Suppressor macrophage (primary cell): ENCODE measurements around the gene GZMM.

Experiments used
- DNase-seq, 4 experiments: peaks; one replicate each; pipeline ENCODE4 v3.0.0-alpha.2; 2020 to 2022

GZMM gene

DNA sequence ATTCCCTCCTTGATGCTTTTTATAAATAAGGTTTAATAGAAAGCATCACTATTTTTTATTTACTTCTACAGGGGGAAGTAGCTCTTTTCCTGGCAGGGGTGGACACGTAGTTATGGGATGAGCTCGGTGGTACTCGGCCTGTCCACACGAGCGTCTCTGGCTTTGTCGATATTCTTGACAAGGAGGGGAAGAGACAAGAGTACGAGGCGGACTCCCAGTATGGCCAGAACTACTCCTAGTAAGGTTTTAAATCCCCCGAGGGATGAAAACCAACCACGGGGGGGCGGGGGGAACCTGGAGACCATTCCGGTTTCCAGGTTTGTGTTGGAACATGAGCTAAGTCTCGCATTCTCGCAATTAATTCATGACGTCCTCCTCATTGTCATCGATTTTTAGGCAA lies 23.0 kb downstream of the GZMM start:
- DNase-seq, result peak in 1 of 4 experiments; percentile 1

DNA sequence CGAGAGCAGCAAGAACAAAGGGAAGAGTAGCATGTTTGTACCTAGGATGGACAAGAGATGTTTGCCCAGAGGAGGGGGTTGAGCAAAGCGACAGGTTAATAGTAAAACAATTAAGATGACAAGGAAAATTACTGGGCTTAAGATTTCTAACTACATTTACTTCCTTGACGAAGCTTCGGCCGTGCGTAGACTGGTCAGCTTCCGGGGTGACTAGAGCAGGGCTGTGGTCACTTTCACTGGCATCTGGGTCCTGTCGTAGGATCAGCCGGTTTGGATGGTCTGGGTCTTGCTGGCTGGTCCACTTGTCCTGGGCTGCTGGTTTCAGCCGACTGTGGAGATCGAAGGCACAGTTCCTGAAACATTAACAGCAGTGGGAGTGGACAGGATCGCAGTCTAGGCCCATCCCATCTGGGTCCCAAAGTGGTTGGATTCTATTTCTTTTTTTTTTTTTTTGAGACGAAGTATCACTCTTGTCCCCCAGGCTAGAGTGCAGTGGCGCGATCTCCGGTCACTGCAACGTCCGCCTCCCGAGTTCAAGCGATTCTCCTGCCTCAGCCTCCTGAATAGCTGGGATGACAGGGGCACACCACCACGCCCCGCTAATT lies 23.5 kb downstream of the GZMM start:
- DNase-seq, result peak in 2 of 4 experiments; percentile 34 to 45

DNA sequence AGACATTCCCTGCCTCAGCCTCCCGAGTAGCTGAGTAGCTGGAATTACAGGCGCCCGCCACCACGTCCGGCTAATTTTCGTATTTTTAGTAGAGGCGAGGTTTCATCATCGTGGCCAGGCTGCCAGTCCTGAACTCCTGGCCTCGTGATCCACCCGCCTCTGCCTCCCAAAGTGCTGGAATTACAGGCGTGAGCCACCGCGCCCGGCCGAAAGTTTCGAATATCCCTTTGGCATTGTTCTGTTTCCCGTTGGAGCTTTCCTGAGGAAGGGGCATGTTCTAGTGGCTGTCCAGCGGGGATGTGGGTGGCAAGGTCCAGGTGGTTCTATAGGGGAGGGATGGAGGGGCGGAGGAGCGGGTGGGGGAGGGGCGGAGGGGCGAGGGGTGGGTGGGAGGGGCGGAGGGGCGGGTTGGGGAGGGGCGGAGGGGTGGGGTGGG lies 26.4 kb downstream of the GZMM start:
- peak in 3 of 4 experiments; percentile 30 to 52 (median 42) for DNase-seq

DNA sequence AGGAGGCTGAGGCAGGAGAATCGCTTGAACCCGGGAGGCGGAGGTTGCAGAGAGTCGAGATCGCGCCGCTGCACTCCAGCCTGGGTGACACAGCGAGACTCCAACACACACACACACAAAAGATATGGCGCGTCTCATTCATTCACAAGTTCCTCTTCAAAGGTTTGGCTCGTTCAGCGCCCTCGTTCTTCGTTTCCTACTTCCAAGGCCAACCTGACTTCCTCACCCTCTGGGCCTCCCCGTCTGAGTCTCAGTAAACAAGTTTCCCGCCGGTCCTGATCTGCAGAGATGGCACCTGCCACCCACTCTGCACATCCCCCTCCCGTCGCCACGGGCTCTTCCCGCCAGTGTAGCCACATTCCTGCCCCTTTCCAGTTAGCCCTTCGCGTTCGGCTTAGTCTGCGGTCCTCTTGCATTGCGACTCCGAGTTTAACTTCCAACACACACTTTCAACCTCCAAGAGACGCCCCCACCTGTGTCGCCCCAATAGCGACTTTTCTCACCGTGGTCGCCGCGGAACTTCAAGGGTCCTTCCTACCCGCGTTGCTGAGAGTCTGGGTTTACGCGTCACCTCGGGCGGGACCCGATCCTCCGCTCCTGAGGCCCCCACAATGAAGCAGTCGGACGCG lies 27.2 kb downstream of the GZMM start:
- peak; percentile 75 to 85 (median 84) for DNase-seq

DNA sequence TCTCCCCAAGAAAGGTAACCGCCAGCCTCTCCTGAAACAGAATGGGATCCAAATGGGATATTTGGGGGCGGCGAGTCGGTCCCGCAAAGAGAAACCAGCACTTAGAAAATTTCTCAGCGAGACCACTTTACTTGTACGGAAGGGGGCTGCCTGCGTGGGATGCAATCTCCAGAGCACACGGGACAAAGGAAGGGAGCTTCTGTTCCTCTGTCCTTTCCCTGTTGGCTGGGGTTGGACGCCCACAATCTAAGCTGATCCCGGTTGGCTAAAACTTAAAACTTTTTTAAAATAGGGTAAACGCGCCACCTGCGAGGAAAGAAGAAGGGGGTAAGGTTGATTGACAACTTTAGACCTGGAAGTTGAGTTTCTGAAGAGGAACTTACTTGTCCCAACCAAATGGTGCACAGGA lies 27.7 kb downstream of the GZMM start:
- peak in 3 of 4 experiments; percentile 52 to 57 (median 55) for DNase-seq

DNA sequence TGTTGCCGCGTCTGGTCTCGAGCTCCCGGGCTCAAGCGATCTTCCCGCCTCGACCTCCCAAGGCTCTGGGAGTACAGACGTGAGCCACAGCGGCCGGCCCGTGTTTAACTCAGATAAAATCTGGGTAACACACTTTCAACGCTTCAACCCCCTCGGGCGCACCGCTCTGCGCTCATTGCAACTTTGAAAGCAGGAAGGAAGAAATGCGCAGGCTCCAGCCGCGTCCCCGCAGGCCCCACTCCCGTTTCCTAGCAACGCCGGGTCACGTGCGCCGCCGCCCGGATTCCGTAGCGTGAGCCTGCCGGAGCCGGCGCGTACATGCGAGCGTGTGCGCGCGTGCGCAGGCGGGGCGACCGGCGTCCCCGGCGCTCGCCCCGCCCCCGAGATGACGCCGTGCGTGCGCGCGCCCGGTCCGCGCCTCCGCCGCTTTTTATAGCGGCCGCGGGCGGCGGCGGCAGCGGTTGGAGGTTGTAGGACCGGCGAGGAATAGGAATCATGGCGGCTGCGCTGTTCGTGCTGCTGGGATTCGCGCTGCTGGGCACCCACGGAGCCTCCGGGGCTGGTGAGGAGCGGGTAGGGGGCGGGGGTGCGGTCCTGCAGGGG lies 28.4 kb downstream of the GZMM start, which contains the start of gene BSG:
Gene BSG, plus strand, starts transcription at position 457 of the 603 bp plus-strand sequence. Its CDS starts 39 bp downstream, at position 496.
- DNase-seq, result peak; percentile 99 to 100 (median 100)

DNA sequence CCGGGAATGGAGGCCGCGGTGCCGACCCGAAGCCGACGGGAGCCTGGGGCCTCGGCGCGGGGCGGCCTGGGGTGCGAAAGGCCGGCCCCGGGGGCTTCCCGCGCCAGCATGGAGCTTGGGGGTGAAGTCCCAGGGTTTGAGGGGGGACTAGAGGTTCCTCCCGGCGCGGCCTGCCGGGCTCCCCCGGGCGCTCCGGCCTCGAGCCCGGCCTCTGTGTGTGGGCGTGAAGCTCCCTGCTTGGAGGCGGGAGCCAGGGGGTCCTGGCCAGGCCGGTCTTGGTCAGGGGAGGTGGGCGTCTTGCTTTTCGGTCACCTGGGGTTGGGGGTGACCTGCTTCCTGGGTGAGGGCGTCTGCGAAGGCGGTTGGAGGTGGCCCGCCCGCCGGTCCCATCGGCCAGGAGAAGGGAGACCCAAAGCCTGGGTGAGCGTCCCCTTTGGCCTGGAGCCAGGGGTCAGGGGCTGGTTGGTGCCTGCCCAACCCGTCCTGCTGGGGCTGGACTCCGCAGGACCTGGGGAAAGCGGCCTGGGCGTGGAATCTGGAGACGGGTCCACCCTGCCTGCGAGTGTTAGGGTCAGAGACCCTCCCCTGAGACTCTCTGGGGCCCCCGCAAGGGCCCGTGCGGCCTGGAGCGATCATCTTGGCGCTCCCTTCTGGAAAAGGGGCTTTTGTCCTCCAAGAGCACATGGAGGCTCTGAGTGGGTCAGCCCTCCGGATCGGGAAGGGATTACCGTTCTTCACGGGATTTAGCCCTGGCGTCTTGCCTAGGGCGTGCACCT lies 29.1 kb downstream of the GZMM start:
- peak; percentile 39 to 65 (median 57) for DNase-seq

DNA sequence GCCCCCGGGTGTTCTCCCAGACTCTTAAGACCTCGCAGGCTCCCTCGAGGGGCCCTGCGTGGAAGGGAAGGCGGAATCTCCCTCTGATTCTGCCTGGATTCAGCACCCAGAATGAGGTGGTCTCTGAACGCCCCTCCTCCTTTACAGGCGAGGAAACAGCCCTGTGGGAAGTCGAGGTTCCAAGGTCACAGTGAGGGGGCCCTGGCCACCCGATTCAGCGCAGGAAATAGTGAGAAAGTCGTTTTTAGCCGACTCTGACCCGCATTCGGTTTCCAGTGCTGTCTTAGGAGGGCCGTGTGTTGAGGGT lies 29.6 kb downstream of the GZMM start:
- DNase-seq, result no peak

DNA sequence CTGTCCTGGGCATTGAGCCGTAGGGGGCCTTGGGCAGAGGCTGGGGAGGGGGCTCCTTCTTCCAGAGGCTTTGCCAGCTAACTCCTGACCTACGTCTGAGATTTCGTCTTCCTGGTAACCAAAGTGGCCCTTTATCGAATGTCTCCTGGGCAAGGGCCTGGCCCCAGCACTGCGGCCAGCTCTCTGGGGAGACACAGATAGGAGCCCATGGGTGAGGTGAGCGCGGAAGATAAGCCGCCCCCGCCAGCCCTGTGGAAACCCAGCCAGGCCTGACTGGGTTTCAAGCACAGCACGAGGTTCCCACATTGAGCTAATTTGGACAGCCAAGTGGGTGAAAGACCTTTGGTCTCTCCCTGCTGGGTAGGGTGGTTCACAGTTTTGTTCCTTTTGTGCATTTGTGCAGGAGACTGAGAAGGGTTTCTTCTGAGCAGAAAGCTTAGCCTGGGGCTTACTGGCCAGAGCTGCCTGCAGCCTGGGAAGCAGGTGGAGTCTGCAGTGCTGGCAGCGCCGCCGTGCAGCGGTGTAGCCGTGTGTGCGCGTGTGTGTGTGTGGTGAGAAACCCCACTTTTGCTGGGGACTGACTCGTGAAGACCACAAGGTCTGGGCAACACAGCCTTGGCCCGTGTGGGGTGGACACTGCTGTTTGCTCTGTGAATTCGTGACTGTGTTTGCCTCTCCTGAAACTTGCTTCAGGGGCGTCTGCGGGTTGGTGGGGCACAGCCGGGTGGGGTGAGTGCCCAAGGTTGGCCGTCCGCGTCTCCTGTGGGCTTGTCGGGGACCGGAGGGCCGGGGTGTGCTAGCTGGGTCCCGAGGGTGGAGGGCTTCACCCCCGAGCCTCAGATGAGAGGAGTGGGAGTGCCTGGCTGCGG lies 31.0 kb downstream of the GZMM start:
- DNase-seq, result peak in 1 of 4 experiments; percentile 20

DNA sequence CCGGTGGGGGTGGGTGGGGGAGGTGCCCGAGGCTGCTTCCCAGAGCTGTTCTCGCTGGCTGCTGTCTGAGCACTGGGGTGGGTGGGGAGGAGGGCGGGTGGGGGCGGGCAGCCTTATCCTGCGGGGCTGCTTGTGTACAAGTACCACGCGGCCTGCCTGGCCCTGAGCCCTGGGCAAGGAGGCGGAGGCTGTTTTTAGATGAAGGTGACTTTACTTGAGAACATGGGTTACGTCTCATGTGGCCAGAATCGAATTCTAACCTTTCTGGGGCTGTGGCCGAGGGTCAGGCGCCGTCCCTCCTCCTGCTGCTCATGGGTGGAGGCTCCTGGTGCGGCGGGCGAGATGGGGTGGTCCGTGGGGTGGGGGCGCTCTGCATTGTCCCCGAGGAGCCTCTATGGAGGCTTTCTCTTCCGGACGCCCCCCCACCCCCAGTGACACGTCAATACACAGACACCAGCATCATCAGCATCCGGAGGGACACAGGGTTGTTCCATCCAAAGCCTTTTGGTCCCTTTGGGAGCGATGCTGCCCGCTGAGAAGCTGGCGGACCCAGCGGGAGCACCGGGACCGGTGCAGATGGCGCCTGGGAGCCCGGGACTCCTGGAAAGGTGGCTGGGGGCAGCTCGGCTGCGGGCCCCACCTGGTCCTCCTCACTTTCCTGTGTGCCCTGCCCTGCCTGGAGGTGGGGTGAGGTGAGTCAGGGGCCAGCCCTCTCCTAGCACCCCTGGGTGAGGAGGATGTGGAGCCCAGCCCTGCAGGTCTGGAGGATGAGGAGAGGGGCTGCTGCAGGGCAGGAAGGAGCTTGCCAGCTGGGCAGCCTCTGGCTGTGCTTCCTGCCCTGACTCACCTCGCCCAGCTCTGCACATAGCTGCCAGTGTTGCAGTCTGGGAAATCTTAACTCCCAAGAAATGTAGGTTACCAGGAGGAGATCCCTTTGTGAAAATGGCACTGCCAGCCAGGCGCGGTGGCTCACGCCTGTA lies 32.0 kb downstream of the GZMM start:
- DNase-seq, result no peak

DNA sequence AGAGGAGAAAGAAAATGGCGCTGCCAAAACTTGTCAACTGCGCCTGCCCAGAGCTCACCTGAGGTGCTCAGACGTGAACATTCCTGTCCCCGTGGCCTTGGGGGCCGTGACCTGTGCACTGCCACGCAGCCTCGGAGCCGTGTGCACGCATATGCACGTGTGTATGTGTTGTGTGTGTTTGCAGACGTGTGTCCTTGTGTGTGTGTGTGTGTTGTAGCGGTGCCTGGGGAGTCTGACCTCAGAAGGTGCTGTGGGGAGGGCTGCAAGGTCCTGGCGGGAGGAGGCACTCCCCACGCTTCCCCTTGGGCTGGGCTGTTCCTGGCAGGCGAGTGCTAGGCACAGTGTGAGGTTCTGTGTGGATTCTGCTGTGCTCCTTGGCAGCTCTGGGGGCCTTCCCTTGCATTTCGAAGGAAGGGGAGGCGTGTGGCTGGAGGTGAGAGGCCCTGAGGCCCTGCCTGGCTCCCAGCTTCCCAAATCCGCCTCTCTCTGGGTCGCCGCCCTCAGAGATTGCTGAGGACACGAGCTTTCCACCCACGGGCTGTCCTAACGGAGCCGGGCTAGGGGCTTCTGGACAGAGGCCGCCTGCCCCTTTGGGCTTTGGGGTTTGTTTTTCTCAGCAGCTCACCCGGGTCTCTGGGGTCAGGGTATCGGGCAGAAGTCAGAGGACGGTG lies 33.0 kb downstream of the GZMM start:
- no peak for DNase-seq

DNA sequence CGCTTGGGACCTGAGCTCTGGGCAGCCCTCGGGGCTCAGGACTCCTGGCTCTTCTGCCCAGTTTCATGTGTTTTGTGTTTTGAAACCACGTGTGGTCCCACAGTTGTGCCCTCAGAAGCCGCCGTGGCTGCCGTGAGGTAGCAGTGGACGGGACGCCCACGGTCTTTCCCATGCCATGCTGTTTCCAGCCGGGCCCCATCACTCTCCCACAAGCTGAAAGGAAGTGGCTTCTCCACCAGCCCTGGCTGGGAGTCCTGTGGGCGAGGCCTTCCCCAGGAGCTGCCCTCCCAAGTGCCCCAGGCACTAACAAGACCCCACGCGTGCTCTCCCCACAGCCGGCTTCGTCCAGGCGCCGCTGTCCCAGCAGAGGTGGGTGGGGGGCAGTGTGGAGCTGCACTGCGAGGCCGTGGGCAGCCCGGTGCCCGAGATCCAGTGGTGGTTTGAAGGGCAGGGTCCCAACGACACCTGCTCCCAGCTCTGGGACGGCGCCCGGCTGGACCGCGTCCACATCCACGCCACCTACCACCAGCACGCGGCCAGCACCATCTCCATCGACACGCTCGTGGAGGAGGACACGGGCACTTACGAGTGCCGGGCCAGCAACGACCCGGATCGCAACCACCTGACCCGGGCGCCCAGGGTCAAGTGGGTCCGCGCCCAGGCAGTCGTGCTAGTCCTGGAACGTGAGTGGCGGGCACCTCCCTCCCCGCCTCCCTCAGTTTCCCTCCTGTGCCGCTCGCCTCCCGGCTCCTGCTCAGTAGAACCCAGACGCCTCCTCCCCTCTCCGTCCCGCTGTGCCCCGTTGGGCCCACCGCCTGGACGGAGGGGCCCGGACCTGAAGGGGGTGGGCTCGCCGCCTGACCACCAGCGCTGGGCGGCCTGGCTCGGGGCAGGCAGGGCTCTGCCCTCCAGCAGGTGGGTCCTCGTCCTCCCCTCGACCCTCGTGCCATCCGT lies 33.9 kb downstream of the GZMM start:
- no peak for DNase-seq

DNA sequence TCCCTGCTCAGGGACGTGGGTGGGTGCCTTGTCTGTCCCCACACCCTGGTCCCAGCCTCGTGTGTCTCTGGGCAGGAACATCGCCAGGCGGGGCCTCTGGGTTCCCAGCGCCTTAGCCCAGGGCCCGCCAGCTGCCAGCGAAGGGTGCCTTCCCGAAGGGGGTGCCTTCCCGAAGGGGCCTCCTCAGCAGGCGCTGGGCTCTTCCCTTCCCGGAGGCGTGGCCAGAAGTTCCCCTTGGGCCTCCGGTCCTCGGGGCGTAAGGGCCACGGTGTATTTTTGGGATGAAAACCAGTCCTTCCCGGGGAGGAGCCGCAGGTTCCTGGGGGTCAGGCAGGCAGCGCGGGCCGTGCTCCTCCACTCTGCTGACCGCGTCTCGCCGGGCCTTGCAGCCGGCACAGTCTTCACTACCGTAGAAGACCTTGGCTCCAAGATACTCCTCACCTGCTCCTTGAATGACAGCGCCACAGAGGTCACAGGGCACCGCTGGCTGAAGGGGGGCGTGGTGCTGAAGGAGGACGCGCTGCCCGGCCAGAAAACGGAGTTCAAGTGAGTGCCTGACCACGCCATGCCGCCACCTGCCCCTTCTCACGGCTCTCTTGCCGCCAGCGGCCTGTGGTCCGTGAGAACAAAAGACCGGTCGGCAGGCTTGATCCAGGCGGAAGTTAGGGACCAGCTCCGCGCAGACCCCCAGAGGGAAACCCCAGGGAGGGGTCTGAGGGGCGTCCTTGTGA lies 35.4 kb downstream of the GZMM start:
- no peak for DNase-seq

DNA sequence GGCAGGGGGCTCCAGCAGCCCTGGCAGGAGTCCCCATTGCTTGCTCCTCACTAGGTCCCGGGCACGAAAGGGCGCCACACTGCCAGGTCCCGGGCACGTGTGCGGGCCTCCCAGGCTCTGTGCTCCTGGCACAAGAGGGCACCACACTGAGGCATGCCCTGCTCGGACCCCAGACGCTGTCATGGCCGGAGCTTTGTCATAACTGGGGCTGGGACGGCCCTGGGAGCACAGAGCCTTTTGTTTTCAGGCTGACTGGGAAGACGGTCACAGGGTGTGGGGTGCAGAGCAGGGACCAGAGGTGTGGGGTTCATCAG lies 35.9 kb downstream of the GZMM start:
- no peak for DNase-seq

DNA sequence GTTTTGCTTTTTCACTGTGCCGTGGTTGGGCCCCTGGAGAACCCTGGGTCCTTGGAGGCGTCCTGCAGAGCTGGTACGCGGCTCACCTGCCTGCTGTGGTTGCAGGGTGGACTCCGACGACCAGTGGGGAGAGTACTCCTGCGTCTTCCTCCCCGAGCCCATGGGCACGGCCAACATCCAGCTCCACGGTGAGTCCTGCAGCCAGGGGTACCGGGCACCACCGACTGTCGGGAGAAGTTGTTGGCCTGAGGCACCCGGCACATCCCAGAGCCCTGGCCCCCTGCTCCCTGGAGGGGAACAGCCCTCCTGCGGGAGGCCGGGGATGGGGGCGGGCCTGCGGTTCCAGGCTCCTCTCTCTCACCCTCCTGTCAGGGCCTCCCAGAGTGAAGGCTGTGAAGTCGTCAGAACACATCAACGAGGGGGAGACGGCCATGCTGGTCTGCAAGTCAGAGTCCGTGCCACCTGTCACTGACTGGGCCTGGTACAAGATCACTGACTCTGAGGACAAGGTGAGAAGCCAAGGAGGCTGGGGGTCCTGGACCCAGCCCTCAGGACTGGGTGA lies 36.5 kb downstream of the GZMM start:
- DNase-seq, result no peak

DNA sequence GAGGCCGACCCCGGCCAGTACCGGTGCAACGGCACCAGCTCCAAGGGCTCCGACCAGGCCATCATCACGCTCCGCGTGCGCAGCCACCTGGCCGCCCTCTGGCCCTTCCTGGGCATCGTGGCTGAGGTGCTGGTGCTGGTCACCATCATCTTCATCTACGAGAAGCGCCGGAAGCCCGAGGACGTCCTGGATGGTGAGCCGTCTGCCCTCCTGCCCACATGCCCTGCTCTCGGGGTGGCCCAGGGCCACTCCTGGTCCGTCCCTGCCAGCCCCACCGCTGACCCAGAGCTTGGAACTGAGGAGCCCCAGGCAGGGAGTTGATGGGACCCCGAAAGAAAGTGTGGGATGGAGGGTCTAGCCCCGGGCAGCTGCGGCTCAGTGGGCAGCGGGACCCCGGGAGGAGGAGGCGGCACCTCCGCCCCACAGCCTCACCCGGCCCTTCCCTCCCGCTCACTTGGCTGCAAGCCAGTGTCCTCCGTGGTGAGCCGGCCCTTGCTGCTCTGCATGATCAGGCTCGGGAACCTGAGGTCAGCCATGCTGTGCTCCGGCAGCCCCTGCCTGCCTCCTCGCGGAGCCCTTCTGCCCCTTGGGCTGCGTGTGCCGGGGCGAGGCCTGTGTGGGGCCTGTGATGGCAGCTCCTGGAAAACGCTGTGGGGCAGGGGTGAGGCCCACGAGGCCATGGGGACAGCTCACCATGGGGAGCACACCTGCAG lies 37.7 kb downstream of the GZMM start:
- DNase-seq, result no peak

DNA sequence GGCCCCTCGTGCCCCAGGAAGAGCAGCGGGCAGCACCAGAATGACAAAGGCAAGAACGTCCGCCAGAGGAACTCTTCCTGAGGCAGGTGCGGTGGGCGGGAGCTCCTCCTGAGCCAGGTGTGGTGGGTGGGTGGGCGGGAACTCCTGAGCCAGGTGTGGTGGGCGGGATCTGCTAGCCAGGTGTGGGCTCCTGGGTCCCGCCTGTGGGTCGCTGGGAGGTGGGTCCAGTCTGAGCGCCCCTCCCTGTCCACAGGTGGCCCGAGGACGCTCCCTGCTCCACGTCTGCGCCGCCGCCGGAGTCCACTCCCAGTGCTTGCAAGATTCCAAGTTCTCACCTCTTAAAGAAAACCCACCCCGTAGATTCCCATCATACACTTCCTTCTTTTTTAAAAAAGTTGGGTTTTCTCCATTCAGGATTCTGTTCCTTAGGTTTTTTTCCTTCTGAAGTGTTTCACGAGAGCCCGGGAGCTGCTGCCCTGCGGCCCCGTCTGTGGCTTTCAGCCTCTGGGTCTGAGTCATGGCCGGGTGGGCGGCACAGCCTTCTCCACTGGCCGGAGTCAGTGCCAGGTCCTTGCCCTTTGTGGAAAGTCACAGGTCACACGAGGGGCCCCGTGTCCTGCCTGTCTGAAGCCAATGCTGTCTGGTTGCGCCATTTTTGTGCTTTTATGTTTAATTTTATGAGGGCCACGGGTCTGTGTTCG lies 38.8 kb downstream of the GZMM start:
- DNase-seq, result peak; percentile 36 to 58 (median 53)
